Muscle of leg (tissue), 11 donors: Measurements from ENCODE around the gene KCNMA1. TPM values are rescaled to one million over a fixed set of nuclear protein-coding genes. Genes with fewer than 3 reads are reported as not detected.

ENCODE experiments used
- DNase-seq: peaks from one replicate; pipeline ENCODE4 v3.0.0; 2013
- H3K27ac ChIP-seq: one replicate; pipeline ENCODE4 v1.5.1; 2013; ENCODE audit warnings: mild to moderate bottlenecking, low read length, control low read depth
- H3K27me3 ChIP-seq: one replicate; pipeline ENCODE4 v1.6.1; 2013; ENCODE audit warnings: low read length; ENCODE audit not compliant: control insufficient read depth, insufficient read depth
- H3K36me3 ChIP-seq: one replicate; pipeline ENCODE4 v1.6.1; 2013; ENCODE audit warnings: low read length; ENCODE audit not compliant: control insufficient read depth, insufficient read depth
- H3K4me1 ChIP-seq: one replicate; pipeline ENCODE4 v1.6.1; 2013; ENCODE audit warnings: low read length; ENCODE audit not compliant: control insufficient read depth, insufficient read depth
- H3K4me3 ChIP-seq: one replicate; pipeline ENCODE4 v1.5.1; 2013; ENCODE audit warnings: low read length, control low read depth
- H3K9me3 ChIP-seq: replicated peaks from 2 replicates; pipeline ENCODE4 v1.6.1; 2013; ENCODE audit warnings: low read depth, low read length; ENCODE audit not compliant: control insufficient read depth
- WGBS: methylation state at CpG from one replicate; pipeline ENCODE4 v1.1.5; 2013; ENCODE audit warnings: missing lambda C conversion rate; ENCODE audit not compliant: insufficient coverage; 5-methylcytosine and 5-hydroxymethylcytosine counted together
- polyA plus RNA-seq, 8 donors: library from polyadenylated mRNA; unstranded; fragments of 120-200 nt; gene quantifications; one replicate each; pipeline versions ENCODE4 v1.2.1 to v1.2.3, GENCODE V29; 2013; ENCODE audit warnings: inconsistent platforms in 1 of 8, low replicate concordance in 1 of 8; ENCODE audit not compliant: insufficient read length in 8 of 8, insufficient read depth in 1 of 8
- total RNA-seq: library from RNA; stranded (reverse); fragments of 120-200 nt; gene quantifications from one replicate; pipeline ENCODE4 v1.2.4, GENCODE V29; 2013

The KCNMA1 gene
- total and polyA plus RNA-seq, 9 donors = 12.7 to 23.3 (median 18.2) TPM

- Histone ChIP-seq H3K9me3 (no peaks in the 10 kb centered on the region), H3K4me3 (no peak overlapping the region), H3K27me3 (no peaks in the 10 kb centered on the region), H3K4me1 (peaks cover 6% of the 10 kb centered on the region), H3K36me3 (no peaks in the 10 kb centered on the region), H3K27ac (no peak overlapping the region)
- WGBS = 71% methylated on average over 4 of the region's 9 CpGs
- no peak for DNase-seq
Observed at GRCh38 chr10:77236029-77236428, 401.6 kb downstream of the KCNMA1 start.

- no peaks in the 10 kb centered on the region for H3K9me3 ChIP-seq
- H3K27me3 ChIP-seq = no peaks in the 10 kb centered on the region
- H3K36me3 ChIP-seq = no peaks in the 10 kb centered on the region
- no CpG with 5 or more reads among the region's 1 CpG for WGBS
- no peak for DNase-seq
- H3K4me3 ChIP-seq = no peak overlapping the region
- H3K4me1 ChIP-seq = no peaks in the 10 kb centered on the region
- no peak overlapping the region for H3K27ac ChIP-seq
Observed at GRCh38 chr10:77234599-77234998, 403.0 kb downstream of the KCNMA1 start.

GRCh38 chr10:77233466-77233865 is 404.1 kb downstream of the KCNMA1 start:
- Histone ChIP-seq H3K4me3 (no peak overlapping the region), H3K9me3 (no peaks in the 10 kb centered on the region), H3K27ac (no peak overlapping the region), H3K36me3 (no peaks in the 10 kb centered on the region), H3K4me1 (no peaks in the 10 kb centered on the region), H3K27me3 (no peaks in the 10 kb centered on the region)
- 90% methylated on average over 7 of the region's 7 CpGs for WGBS
- DNase-seq = no peak

- Histone ChIP-seq H3K36me3 (no peaks in the 10 kb centered on the region), H3K9me3 (no peaks in the 10 kb centered on the region), H3K4me1 (no peaks in the 10 kb centered on the region), H3K27me3 (no peaks in the 10 kb centered on the region), H3K4me3 (no peak overlapping the region), H3K27ac (no peak overlapping the region)
- no peak for DNase-seq
- no CpG with 5 or more reads among the region's 3 CpGs for WGBS
Observed at GRCh38 chr10:77231884-77232610, 405.6 kb downstream of the KCNMA1 start.

- WGBS = 77% methylated on average over 3 of the region's 3 CpGs
- Histone ChIP-seq H3K27me3 (no peaks in the 10 kb centered on the region), H3K4me1 (no peaks in the 10 kb centered on the region)
Observed at GRCh38 chr10:77231375-77231774, 406.2 kb downstream of the KCNMA1 start.

GRCh38 chr10:77230194-77230593 is 407.4 kb downstream of the KCNMA1 start:
- no peak for DNase-seq
- Histone ChIP-seq H3K9me3 (no peaks in the 10 kb centered on the region), H3K4me1 (peaks cover under 1% of the 10 kb centered on the region), H3K36me3 (no peaks in the 10 kb centered on the region), H3K4me3 (no peak overlapping the region), H3K27ac (no peak overlapping the region), H3K27me3 (no peaks in the 10 kb centered on the region)
- WGBS = 69% methylated on average over 1 of the region's 5 CpGs

More at GRCh38 chr10:77231375-77231774, 406.2 kb downstream of the KCNMA1 start:
- H3K27ac ChIP-seq = no peak overlapping the region
- H3K9me3 ChIP-seq = no peaks in the 10 kb centered on the region
- no peaks in the 10 kb centered on the region for H3K36me3 ChIP-seq
- no peak for DNase-seq
- H3K4me3 ChIP-seq = no peak overlapping the region

- Histone ChIP-seq H3K9me3 (no peaks in the 10 kb centered on the region), H3K4me3 (no peak overlapping the region), H3K36me3 (no peaks in the 10 kb centered on the region), H3K27ac (no peak overlapping the region), H3K4me1 (peaks cover 3% of the 10 kb centered on the region), H3K27me3 (no peaks in the 10 kb centered on the region)
- DNase-seq = no peak
- WGBS = no CpG with 5 or more reads among the region's 3 CpGs
Observed at GRCh38 chr10:77229704-77230103, 407.9 kb downstream of the KCNMA1 start.

- 83% methylated on average over 1 of the region's 5 CpGs for WGBS
- H3K27ac ChIP-seq = no peak overlapping the region
- H3K4me3 ChIP-seq = no peak overlapping the region
Observed at GRCh38 chr10:77228559-77228958, 409.0 kb downstream of the KCNMA1 start.

GRCh38 chr10:77226853-77227565 is 410.6 kb downstream of the KCNMA1 start:
- Histone ChIP-seq H3K4me3 (no peak overlapping the region), H3K9me3 (no peaks in the 10 kb centered on the region), H3K36me3 (no peaks in the 10 kb centered on the region), H3K27me3 (no peaks in the 10 kb centered on the region), H3K27ac (no peak overlapping the region), H3K4me1 (peaks cover 6% of the 10 kb centered on the region)
- DNase-seq = no peak

More at GRCh38 chr10:77228559-77228958, 409.0 kb downstream of the KCNMA1 start:
- Histone ChIP-seq H3K4me1 (peaks cover 3% of the 10 kb centered on the region), H3K36me3 (no peaks in the 10 kb centered on the region), H3K9me3 (no peaks in the 10 kb centered on the region), H3K27me3 (no peaks in the 10 kb centered on the region)
- no peak for DNase-seq

- WGBS = no CpG with 5 or more reads among the region's 4 CpGs
- Histone ChIP-seq H3K4me1 (peaks cover 6% of the 10 kb centered on the region), H3K27ac (no peak overlapping the region), H3K36me3 (no peaks in the 10 kb centered on the region), H3K9me3 (no peaks in the 10 kb centered on the region), H3K27me3 (no peaks in the 10 kb centered on the region), H3K4me3 (no peak overlapping the region)
- no peak for DNase-seq
Observed at GRCh38 chr10:77226452-77226851, 411.2 kb downstream of the KCNMA1 start.
